GM19395 (cell line): Measurements from ENCODE around the gene ENTPD5.
"Not testable (repeated sequence)": the region's sequence is repeated elsewhere in the genome, so short reads cannot be mapped to it uniquely, and the experiment has no call there.

ENCODE experiments used
- ATAC-seq: cut with Tn5 transposase; IDR thresholded peaks from one replicate; pipeline ENCODE4 v1.9.1; 2021; ENCODE audit warnings: mild to moderate bottlenecking, moderate library complexity; ENCODE audit not compliant: unreplicated experiment

Gene ENTPD5

GRCh38 chr14:74008843-74009499, 10.1 kb downstream of the ENTPD5 start:
- no peak for ATAC-seq

DNA sequence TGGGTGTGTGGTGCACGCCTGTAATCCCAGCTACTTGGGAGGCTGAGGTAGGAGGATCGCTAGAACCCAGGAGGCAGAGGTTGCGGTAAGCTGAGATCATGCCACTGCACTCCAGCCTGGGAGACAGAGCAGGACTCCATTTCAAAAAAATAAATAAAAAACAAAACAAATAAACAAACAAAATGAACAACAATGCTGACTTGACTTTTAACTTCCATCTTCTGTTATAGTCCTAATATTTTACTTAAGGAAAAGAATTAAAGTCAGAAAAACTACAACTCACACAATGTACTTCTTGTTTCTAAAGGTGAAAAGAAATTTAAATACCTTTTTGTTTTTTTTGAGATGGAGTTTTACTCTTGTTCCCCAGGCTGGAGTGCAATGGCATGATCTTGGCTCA, 13.4 kb downstream of the ENTPD5 start:
- not testable (repeated sequence) for ATAC-seq

GRCh38 chr14:73998726-73999125, 20.4 kb downstream of the ENTPD5 start:
- no peak for ATAC-seq

GRCh38 chr14:73997944-73998447, 21.1 kb downstream of the ENTPD5 start:
- ATAC-seq = no peak

DNA sequence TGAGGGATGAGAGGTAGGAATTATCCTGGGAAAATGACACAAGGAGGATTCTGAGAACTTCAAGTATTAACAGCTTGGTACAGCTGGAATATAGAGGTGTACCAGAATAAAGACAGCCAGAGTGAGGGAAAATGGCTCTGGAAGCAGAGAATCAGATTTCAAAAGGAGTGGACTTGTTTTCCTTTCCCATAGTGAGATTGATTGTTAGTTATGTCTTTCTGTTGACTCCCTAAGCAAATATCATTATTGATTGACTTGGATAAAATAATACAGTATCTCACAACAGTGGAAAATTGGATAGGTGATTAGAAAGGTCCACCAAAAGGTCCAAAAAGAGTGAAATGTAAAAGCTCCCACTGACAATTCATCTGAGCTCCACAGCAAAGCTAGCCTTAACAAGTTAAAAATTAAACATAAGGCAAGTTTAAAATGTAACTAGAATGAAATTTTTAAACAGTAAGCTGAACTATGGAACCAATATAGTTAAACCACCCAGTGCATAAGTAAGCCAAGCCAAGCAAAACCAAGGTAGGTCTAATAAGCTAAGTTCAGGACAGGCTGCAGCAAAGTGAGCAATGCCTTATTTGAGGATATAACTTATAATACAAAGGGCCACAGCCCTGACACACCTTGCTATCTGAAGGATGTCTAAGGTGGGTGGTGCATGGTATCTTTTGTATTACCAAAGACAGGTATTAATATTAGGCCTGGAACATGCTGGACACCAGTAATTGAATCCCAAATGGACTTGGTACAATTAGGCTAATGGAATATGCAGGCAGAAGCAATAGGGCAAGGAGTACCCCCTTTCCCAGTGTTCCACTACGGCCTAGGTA, 21.8 kb downstream of the ENTPD5 start:
- no peak for ATAC-seq

GRCh38 chr14:73996731-73997107, 22.4 kb downstream of the ENTPD5 start:
- ATAC-seq = no peak

- ATAC-seq = no peak
These were observed 23.1 kb downstream of the ENTPD5 start for GRCh38 chr14:73995977-73996378.

- ATAC-seq = not testable (repeated sequence)
These were observed 24.2 kb downstream of the ENTPD5 start for GRCh38 chr14:73994926-73995325.

GRCh38 chr14:73991092-73991491, 28.0 kb downstream of the ENTPD5 start:
- no peak for ATAC-seq

DNA sequence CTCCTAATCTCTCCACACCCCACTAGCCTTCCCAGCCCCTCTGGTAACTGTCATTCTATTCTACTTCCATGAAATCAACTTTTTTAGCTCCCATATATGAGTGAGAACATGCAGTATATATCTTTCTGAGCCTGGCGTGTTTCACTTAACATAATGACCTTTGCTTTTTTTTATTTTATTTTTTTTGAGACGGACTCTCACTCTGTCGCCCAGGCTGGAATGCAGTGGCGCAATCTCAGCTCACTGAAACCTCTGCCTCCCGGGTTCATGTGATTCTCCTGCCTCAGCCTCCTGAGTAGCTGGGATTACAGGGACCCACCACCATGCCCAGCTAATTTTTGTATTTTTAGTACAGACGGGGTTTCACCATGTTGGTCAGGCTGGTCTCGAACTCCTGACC, 30.4 kb downstream of the ENTPD5 start:
- ATAC-seq = not testable (repeated sequence)

- ATAC-seq = no peak
These were observed 31.0 kb downstream of the ENTPD5 start for GRCh38 chr14:73988065-73988464.

GRCh38 chr14:73977896-73978295, 41.2 kb downstream of the ENTPD5 start:
- ATAC-seq = no peak

DNA sequence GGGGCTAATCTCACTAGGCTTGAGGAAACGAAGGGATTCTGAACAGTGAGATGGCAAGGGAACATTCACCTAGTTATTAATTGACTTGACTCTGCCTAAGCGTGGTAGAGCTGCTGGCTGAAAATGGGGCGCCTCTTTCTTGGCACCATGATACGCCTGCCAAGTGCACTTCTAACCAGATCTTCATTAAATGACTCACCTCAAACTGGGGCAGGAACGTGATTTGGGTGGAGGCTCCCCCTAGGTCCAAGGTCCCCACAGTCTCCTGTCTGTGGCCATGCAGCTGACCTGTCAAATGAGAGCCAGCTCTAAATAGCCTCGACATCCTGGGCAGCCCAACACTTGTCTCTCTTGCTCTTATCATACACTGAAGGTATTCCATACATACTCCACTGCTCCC, 43.0 kb downstream of the ENTPD5 start:
- ATAC-seq = no peak

DNA sequence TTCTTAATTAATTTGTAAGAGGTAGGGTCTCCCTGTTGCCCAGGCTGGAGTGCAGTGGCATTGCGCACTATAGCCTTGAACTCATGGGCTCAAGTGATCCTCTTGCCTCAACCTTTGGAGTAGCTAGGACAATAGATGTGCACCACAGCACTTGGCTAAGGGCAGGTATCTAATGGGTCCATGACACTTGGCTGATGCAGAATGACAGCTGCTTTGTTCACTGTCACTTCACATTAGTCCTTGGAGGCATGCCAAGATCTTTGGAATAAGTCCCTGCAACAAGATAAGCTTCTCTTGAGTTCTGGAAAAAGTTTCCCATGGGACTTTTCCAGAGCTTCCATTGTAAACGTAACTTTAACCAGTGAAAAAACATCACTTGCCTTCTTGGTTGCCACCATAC, 45.6 kb downstream of the ENTPD5 start:
- no peak for ATAC-seq

DNA sequence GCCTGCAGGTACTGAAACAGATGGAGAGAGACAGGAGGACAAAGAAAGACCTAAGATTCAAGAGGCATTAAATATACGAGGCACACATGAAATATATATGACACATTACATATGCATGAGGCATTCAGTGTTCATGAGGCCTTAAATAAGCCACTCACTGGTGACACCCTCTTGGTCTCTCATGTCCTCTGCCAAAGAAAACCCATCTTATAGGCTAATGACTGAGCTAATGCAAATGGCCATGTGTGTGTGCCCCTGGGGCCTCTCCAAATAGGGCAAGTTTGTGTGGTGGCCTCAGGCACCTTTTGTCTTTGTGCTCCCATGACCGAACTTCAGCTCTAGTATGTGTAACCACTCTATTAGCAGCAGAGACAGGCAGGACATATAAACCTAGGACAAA, 50.2 kb downstream of the ENTPD5 start:
- ATAC-seq = no peak

DNA sequence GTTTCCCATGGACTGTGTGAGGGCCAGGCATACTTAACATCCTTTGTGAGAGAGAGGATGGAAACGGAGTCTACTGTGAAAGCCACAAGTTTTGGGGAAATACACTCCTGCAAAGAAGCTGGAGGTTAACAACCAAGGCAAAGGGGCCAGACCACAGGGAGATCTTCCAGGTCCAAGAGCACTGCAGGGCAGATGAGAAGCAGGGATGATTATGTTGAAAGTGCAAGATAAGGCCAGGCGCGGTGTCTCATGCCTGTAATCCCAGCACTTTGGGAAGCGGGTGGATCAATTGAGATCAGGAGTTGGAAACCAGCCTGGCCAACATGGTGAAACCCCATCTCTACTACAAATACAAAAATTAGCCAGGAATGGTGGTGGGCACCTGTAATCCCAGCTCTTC, 53.9 kb downstream of the ENTPD5 start:
- ATAC-seq = no peak

DNA sequence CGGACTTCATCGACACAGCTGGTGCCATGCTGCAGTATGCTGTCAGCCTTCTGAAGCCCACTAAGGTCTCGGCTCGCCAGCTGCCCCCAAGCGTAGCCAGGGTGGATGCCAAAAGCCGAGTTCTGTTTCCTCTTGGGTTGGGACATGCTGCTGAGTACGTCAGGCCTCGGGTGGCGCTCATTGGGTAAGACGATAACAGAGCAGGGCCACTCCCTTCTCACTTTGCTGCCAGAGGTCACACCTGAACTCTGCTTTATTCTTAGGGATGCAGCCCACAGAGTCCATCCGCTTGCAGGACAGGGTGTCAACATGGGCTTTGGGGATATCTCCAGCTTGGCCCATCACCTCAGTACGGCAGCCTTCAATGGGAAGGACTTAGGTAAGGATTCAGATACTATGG, 57.9 kb downstream of the ENTPD5 start:
- no peak for ATAC-seq

- ATAC-seq = no peak
These were observed 60.5 kb downstream of the ENTPD5 start for GRCh38 chr14:73958591-73958990.

DNA sequence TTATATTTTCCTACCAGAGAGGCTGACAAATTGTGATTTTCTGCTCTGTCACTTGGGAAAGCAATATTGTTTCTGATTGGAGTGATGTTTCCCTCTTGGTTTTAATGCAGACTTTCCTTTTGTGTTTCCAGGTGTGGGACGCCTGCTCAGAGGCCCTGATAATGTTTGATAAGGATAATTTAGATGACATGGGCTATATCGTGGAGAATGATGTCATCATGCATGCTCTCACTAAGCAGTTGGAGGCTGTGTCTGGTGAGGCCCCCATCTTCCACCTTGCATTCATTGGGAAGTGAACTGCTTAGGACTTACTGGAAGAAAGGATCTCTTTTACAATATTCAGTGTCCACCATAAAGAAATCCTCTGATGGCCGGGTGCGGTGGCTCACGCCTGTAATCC, 63.4 kb downstream of the ENTPD5 start:
- ATAC-seq = no peak

DNA sequence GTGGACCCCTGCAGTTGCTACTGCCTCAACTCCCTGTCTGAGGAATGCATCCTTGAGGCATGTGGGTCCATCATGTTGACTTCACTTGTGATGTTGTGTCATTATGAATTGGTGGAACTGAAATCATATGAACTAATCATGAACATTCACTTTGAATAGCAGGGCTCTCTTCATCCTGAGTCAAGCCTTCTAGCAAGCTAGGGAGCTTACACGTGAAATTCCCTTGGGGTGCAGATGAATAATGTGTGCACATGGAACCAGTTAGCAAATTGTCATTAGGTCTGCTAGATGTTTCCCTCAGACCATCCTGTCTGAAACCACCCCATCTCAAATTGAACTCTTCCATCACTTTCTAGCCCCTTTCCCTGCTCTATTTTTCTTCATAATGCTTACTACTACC, 65.4 kb downstream of the ENTPD5 start:
- ATAC-seq = no peak

DNA sequence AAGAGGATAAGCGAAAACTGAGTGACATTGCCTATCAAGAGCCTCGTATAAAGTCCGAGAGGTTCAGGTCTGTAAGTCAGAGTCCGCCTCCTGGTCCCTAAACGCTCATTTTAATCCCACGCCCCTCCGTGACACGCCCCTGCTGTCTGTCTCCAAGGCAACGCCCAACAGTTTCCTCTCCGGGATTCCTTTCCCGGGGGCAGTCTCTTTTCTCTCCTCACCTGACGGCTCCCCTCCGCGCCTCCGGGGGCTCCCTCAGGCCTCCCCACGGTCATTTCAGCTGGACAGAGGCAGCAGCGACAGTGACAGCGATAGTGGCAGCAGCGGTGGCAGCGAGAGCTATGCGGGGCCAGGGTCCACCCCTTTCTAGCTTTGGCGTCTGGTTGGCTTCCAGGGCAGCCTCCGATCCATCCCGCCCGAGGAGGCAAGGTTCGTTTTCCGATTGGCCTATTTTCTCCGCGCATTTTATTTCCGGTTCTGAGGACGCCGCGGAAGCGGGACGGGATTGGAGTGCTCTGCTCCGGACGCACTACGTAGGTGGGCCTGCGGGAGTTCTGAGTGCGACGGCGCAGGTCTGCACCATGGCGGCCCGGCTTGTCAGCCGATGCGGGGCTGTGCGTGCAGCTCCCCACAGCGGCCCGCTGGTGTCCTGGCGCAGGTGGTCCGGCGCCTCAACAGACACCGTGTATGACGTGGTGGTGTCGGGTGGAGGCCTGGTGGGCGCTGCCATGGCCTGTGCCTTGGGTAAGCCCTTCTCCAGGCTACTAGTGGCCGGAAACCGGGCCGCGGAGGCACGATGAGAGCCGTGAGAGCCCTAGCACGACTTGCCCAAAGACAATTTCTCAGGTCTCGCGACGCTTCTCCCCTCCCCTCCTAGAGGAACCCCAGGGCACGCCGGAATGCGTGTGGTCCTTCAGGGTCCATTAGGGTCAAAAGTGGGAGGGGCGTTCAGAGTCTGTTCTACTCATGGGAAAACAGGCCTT, 69.0 kb downstream of the ENTPD5 start, which contains the start of the genes COQ6 and FAM161B:
Gene COQ6, plus strand, starts transcription at position 551 of the 983 bp plus-strand sequence. Its CDS starts 31 bp downstream, at position 582.
Gene FAM161B, minus strand, starts transcription at position 343 of the 983 bp plus-strand sequence. Its CDS starts 68 bp downstream, at position 275.
- peak; percentile 88 for ATAC-seq
